D721Med (cell line): Measurements from ENCODE around the gene FGF19.

Experiments used
- DNase-seq: peaks from one replicate; pipeline ENCODE4 v3.0.0; 2011; ENCODE audit warnings: low spot score; ENCODE audit not compliant: insufficient read length
- FAIRE-seq: peaks from 2 replicates; lab custom pipeline; 2011; peaks lifted over from hg19 to GRCh38; lab: Jason Lieb, UNC
- CTCF ChIP-seq: IDR thresholded peaks from 2 replicates; pipeline ENCODE4 v1.5.1; 2012; ENCODE audit warnings: mild to moderate bottlenecking, control low read depth; ENCODE audit not compliant: insufficient read depth; ENCODE audit errors: missing control alignments

FGF19 gene

GRCh38 chr11:69650832-69651344 lies 52.9 kb downstream of the FGF19 start:
- FAIRE-seq (no peak), DNase-seq (no peak)
- no peak for TF ChIP-seq CTCF

GRCh38 chr11:69650081-69650831 lies 53.6 kb downstream of the FGF19 start:
- no peak for DNase-seq
- no peak for FAIRE-seq
- no peak for TF ChIP-seq CTCF

GRCh38 chr11:69649576-69649900 lies 54.3 kb downstream of the FGF19 start:
- no peak for DNase-seq
- FAIRE-seq = no peak
- TF ChIP-seq CTCF = no peak

- no peak for TF ChIP-seq CTCF
- no peak for FAIRE-seq
- no peak for DNase-seq
These were observed 54.9 kb downstream of the FGF19 start for GRCh38 chr11:69648679-69649575.
